HepG2 (cell line): Measurements from ENCODE around the gene PIAS1. TPM values are rescaled to one million over a fixed set of nuclear protein-coding genes. Genes with fewer than 3 reads are reported as not detected.

Source experiments
- HES4 ChIP-seq: sonication (generic); formaldehyde crosslinking; IDR thresholded peaks from 2 replicates; pipeline ENCODE4 v1.9.0; 2021; ENCODE audit warnings: mild to moderate bottlenecking, missing genetic modification reagents, borderline replicate concordance
- HMG20A ChIP-seq: IDR thresholded peaks from 2 replicates; pipeline ENCODE4 v1.6.1; 2016; ENCODE audit warnings: borderline replicate concordance
- HOXA9 ChIP-seq: sonication (generic); formaldehyde crosslinking; IDR thresholded peaks from 2 replicates; pipeline ENCODE4 v1.8.1; 2022; ENCODE audit warnings: missing genetic modification reagents, mild to moderate bottlenecking, moderate library complexity, borderline replicate concordance
- MAF1 ChIP-seq: sonication (generic); formaldehyde crosslinking; IDR thresholded peaks from 2 replicates; pipeline ENCODE4 v1.5.0; 2020; ENCODE audit warnings: missing genetic modification reagents, borderline replicate concordance
- MYNN ChIP-seq: sonication (generic); formaldehyde crosslinking; IDR thresholded peaks from 2 replicates; pipeline ENCODE4 v1.4.0; 2020; ENCODE audit warnings: mild to moderate bottlenecking, low read depth, missing genetic modification reagents
- NCOR1 ChIP-seq: fragments of 200-600 bp; sonication (generic); IDR thresholded peaks from 2 replicates; pipeline ENCODE4 v1.7.0; 2017; ENCODE audit warnings: antibody characterized with exemption, low read length, borderline replicate concordance
- NPAS2 ChIP-seq: sonication (generic); formaldehyde crosslinking; IDR thresholded peaks from 2 replicates; pipeline ENCODE4 v1.8.0; 2022; ENCODE audit warnings: mild to moderate bottlenecking, missing genetic modification reagents, borderline replicate concordance
- RBAK ChIP-seq: sonication (generic); formaldehyde crosslinking; IDR thresholded peaks from 2 replicates; pipeline ENCODE4 v1.5.1; 2020; ENCODE audit warnings: mild to moderate bottlenecking, missing genetic modification reagents
- RBFOX2 ChIP-seq: fragments of 200-400 bp; formaldehyde crosslinking; IDR thresholded peaks from 2 replicates; pipeline ENCODE4 v1.6.1; 2017; ENCODE audit warnings: low read depth, mild to moderate bottlenecking, low read length
- RFXANK ChIP-seq: IDR thresholded peaks from 2 replicates; pipeline ENCODE4 v1.6.1; 2016
- SNAI1 ChIP-seq: sonication (generic); formaldehyde crosslinking; IDR thresholded peaks from 2 replicates; pipeline ENCODE4 v1.5.0; 2020; ENCODE audit warnings: mild to moderate bottlenecking, missing genetic modification reagents, borderline replicate concordance
- SP1 ChIP-seq, 2 experiments: fragments of 450-650 bp in 1 of 2; sonication (generic) in 1 of 2; formaldehyde crosslinking in 1 of 2; IDR thresholded peaks; 2 replicates each; pipeline versions ENCODE4 v1.4.0 to v1.6.1; 2016 to 2020; ENCODE audit warnings: missing genetic modification reagents in 1 of 2
- SRSF1 ChIP-seq: fragments of 200-400 bp; formaldehyde crosslinking; optimal IDR thresholded peaks from 2 replicates; pipeline ENCODE3; 2017; ENCODE audit warnings: mild to moderate bottlenecking, low read depth, low read length, moderate library complexity
- ZBTB1 ChIP-seq: sonication (generic); formaldehyde crosslinking; IDR thresholded peaks from 2 replicates; pipeline ENCODE4 v1.4.0; 2020; ENCODE audit warnings: missing genetic modification reagents, borderline replicate concordance
- ZBTB10 ChIP-seq: sonication (generic); formaldehyde crosslinking; IDR thresholded peaks from 2 replicates; pipeline ENCODE4 v1.4.0; 2020; ENCODE audit warnings: missing genetic modification reagents, borderline replicate concordance
- ZFY ChIP-seq: sonication (generic); formaldehyde crosslinking; IDR thresholded peaks from 2 replicates; pipeline ENCODE4 v1.4.0; 2020; ENCODE audit warnings: missing genetic modification reagents
- ZKSCAN8 ChIP-seq: IDR thresholded peaks from 2 replicates; pipeline ENCODE4 v1.6.1; 2016; ENCODE audit warnings: borderline replicate concordance, missing genetic modification reagents, missing compliant biosample characterization
- ZNF225 ChIP-seq: sonication (generic); formaldehyde crosslinking; IDR thresholded peaks from 2 replicates; pipeline ENCODE4 v1.4.0; 2020; ENCODE audit warnings: mild to moderate bottlenecking, missing genetic modification reagents
- ZNF382 ChIP-seq: sonication (generic); formaldehyde crosslinking; IDR thresholded peaks from 2 replicates; pipeline ENCODE4 v1.5.0; 2020; ENCODE audit warnings: missing genetic modification reagents, mild to moderate bottlenecking, borderline replicate concordance
- ZNF749 ChIP-seq: sonication (generic); formaldehyde crosslinking; IDR thresholded peaks from 2 replicates; pipeline ENCODE4 v1.8.0; 2022; ENCODE audit warnings: mild to moderate bottlenecking, missing genetic modification reagents, moderate library complexity, borderline replicate concordance
- ZNF775 ChIP-seq: sonication (generic); formaldehyde crosslinking; IDR thresholded peaks from 2 replicates; pipeline ENCODE4 v1.4.0; 2020; ENCODE audit warnings: missing genetic modification reagents, mild to moderate bottlenecking, moderate library complexity, borderline replicate concordance
- ZNF879 ChIP-seq: sonication (generic); formaldehyde crosslinking; IDR thresholded peaks from 2 replicates; pipeline ENCODE4 v1.8.1; 2023; ENCODE audit warnings: missing genetic modification reagents
- polyA plus RNA-seq, 8 experiments: library from polyadenylated mRNA; depleted of rRNA in 3 of 8; stranded (reverse) in 7 of 8; unstranded in 1 of 8; fragments of >200 nt; fragmentation: Illumina TruSeq in 4 of 8; extraction: Trizol in 4 of 8; gene quantifications; 2 replicates each; pipeline versions ENCODE4 v1.2.1 to v1.2.3, GENCODE V29; 2011 to 2016; ENCODE audit warnings: low read depth in 4 of 8, missing spikeins in 1 of 8, mixed read lengths in 1 of 8; ENCODE audit not compliant: insufficient read depth in 1 of 8
- total RNA-seq, 5 experiments: library from RNA; depleted of rRNA; stranded (reverse); fragments of >200 nt; fragmentation: Illumina TruSeq; extraction: Trizol; gene quantifications; 2 replicates each; pipeline ENCODE4 v1.2.3, GENCODE V29; 2016; ENCODE audit warnings: low read depth in 1 of 5
- TF ChIP-seq, protein P1 (sequence below): sonication (generic); formaldehyde crosslinking; conservative IDR thresholded peaks from 2 replicates; pipeline ENCODE4 v1.8.0; 2022; ENCODE audit warnings: low read depth, missing genetic modification reagents
- TF ChIP-seq, protein P2 (sequence below): IDR thresholded peaks from 2 replicates; pipeline ENCODE4 v1.6.1; 2016; ENCODE audit warnings: low read depth

The PIAS1 gene
- total and polyA plus RNA-seq, 2 of the 13 experiments (the other 11 are each of a cell fraction or from before 2014, with no cell fraction given) = 20.7 to 33.7 TPM

- TF ChIP-seq ZBTB10 (no peak), NCOR1 (no peak), ZKSCAN8 (no peak), SRSF1 (no peak), ZNF775 (CRISPR knock-in tag) (no peak), HES4 (CRISPR knock-in tag) (peak; percentile 98), ZNF382 (CRISPR knock-in tag) (no peak), RFXANK (CRISPR knock-in tag) (peak; percentile 43; the same call in 1 of the 2 replicates), NPAS2 (CRISPR knock-in tag) (no peak), ZNF225 (peak; percentile 44; the same call in 1 of the 2 replicates), SNAI1 (0 out of 2 replicates have a peak, but pooled peaks have one; percentile 48), MAF1 (no peak), ZNF879 (peak; percentile 66; the same call in 1 of the 2 replicates), MYNN (CRISPR knock-in tag) (0 out of 2 replicates have a peak, but pooled peaks have one; percentile 28), HMG20A (CRISPR knock-in tag) (no peak), ZBTB1 (CRISPR knock-in tag) (no peak), ZNF749 (peak; percentile 87), RBFOX2 (peak; percentile 88), RBAK (CRISPR knock-in tag) (no peak), SP1 (IDR thresholded peaks at IDR 0.05) (no peak), SP1 (CRISPR knock-in tag; IDR thresholded peaks at IDR 0.05) (peak; percentile 9; the same call in 1 of the 2 replicates), ZFY (CRISPR knock-in tag) (peak; percentile 96), HOXA9 (peak; percentile 53)
- TF ChIP-seq, protein P1, sequence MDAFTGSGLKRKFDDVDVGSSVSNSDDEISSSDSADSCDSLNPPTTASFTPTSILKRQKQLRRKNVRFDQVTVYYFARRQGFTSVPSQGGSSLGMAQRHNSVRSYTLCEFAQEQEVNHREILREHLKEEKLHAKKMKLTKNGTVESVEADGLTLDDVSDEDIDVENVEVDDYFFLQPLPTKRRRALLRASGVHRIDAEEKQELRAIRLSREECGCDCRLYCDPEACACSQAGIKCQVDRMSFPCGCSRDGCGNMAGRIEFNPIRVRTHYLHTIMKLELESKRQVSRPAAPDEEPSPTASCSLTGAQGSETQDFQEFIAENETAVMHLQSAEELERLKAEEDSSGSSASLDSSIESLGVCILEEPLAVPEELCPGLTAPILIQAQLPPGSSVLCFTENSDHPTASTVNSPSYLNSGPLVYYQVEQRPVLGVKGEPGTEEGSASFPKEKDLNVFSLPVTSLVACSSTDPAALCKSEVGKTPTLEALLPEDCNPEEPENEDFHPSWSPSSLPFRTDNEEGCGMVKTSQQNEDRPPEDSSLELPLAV (CRISPR knock-in tag) = peak; percentile 86; the same call in 1 of the 2 replicates
- TF ChIP-seq, protein P2, sequence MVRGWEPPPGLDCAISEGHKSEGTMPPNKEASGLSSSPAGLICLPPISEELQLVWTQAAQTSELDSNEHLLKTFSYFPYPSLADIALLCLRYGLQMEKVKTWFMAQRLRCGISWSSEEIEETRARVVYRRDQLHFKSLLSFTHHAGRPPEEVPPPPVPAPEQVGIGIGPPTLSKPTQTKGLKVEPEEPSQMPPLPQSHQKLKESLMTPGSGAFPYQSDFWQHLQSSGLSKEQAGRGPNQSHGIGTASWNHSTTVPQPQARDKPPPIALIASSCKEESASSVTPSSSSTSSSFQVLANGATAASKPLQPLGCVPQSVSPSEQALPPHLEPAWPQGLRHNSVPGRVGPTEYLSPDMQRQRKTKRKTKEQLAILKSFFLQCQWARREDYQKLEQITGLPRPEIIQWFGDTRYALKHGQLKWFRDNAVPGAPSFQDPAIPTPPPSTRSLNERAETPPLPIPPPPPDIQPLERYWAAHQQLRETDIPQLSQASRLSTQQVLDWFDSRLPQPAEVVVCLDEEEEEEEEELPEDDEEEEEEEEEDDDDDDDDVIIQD (CRISPR knock-in tag) = no peak
These were observed 175.5 kb downstream of the PIAS1 start, which contains the start of gene CLN6 (continued) for GRCh38 chr15:68229386-68230156.
